Mesenteric fat pad (tissue), 1 donor: ENCODE data around the gene GZMM. TPM values are rescaled to one million over a fixed set of nuclear protein-coding genes. Genes with fewer than 3 reads are reported as not detected.

ENCODE experiments used
- DNase-seq: peaks from one replicate; pipeline ENCODE4 v3.0.0-alpha.2; 2020; ENCODE audit warnings: low spot score
- total RNA-seq: library from RNA; stranded (reverse); fragmentation: NEBNext Ultra II Directional; extraction: Animal tissue kit (Norgen Biotek cat#: 25700); gene quantifications from one replicate; pipeline ENCODE4 v1.2.1, GENCODE V29; 2021
- donor health status: DM: yes; HTN: yes; CAD: no.

GZMM gene
- total RNA-seq, 1 donor from 2014 or later = 0.74 TPM

DNA sequence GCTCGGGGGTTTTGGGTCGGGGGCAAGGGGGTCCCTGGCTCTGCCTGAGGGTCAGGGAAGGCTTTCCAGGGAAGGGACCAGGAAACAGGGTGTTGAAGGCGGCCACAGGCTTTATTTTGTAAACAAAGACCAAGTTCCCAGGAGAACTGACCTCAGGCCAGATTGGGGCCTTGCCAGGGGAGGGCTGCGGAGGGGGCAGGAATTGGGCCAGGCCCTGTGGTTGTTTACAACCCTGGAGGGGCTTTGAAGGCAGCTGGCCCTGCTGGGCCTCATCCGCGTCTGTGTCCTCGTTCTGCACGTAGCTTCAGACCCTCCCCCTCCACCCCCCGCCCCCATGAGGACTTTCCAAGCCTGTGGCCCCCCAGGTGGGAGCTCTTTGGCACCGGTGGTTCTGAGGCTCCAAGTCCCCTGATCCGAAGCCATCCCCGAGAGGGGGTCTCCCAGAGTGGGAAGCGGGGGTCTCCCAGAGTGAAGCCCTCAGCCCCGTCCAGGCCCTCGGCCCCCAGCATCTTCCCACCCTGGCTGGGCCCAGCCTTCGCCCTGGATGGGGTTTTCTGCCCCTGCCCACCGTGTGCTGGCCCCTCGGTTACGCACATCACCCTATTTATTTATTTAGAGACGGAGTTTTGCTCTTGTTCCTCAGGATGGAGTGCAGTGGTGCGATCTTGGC, 15.1 kb downstream of the GZMM start:
- no peak for DNase-seq

DNA sequence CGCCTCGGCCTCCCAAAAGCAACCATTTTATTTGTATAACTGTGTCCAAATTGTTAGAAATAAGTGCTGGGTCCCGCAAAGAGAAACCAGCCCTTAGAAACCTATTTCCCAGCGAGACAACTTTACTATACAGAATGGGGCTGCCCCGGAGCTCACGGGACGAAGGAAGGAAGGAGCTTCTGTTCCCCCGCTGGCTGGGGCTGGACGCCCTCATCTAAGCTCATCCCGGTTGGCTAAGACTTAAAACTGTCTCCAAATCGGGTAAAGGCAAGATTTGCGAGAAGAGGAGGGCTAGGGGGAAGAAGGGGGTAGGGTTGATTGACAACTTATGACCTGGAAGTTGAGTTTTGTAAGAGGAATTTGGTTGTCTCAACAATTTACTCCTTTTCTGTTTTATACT, 16.3 kb downstream of the GZMM start:
- no peak for DNase-seq

DNA sequence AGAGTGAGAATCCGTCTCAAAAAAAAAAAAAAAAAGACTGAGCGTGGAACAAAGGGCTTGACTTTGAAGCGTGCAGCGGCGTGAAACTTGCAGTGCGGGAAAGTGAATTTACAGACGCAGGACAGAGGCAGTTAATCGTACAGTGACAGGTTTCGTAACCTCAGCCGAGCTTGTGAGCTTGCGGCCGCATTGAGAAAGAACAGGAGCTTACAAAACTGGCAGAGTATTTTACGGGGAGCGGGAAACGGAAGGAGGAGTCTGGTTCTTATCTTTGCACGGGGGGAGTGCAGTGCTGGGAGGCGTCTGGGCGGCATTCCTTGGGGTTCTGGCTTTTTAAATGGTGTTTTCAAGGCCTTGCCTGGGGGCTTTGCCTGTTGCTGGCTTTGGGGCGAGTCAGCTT, 22.6 kb downstream of the GZMM start:
- no peak for DNase-seq

DNA sequence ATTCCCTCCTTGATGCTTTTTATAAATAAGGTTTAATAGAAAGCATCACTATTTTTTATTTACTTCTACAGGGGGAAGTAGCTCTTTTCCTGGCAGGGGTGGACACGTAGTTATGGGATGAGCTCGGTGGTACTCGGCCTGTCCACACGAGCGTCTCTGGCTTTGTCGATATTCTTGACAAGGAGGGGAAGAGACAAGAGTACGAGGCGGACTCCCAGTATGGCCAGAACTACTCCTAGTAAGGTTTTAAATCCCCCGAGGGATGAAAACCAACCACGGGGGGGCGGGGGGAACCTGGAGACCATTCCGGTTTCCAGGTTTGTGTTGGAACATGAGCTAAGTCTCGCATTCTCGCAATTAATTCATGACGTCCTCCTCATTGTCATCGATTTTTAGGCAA, 23.0 kb downstream of the GZMM start:
- no peak for DNase-seq

DNA sequence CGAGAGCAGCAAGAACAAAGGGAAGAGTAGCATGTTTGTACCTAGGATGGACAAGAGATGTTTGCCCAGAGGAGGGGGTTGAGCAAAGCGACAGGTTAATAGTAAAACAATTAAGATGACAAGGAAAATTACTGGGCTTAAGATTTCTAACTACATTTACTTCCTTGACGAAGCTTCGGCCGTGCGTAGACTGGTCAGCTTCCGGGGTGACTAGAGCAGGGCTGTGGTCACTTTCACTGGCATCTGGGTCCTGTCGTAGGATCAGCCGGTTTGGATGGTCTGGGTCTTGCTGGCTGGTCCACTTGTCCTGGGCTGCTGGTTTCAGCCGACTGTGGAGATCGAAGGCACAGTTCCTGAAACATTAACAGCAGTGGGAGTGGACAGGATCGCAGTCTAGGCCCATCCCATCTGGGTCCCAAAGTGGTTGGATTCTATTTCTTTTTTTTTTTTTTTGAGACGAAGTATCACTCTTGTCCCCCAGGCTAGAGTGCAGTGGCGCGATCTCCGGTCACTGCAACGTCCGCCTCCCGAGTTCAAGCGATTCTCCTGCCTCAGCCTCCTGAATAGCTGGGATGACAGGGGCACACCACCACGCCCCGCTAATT, 23.5 kb downstream of the GZMM start:
- no peak for DNase-seq

DNA sequence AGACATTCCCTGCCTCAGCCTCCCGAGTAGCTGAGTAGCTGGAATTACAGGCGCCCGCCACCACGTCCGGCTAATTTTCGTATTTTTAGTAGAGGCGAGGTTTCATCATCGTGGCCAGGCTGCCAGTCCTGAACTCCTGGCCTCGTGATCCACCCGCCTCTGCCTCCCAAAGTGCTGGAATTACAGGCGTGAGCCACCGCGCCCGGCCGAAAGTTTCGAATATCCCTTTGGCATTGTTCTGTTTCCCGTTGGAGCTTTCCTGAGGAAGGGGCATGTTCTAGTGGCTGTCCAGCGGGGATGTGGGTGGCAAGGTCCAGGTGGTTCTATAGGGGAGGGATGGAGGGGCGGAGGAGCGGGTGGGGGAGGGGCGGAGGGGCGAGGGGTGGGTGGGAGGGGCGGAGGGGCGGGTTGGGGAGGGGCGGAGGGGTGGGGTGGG, 26.4 kb downstream of the GZMM start:
- no peak for DNase-seq

DNA sequence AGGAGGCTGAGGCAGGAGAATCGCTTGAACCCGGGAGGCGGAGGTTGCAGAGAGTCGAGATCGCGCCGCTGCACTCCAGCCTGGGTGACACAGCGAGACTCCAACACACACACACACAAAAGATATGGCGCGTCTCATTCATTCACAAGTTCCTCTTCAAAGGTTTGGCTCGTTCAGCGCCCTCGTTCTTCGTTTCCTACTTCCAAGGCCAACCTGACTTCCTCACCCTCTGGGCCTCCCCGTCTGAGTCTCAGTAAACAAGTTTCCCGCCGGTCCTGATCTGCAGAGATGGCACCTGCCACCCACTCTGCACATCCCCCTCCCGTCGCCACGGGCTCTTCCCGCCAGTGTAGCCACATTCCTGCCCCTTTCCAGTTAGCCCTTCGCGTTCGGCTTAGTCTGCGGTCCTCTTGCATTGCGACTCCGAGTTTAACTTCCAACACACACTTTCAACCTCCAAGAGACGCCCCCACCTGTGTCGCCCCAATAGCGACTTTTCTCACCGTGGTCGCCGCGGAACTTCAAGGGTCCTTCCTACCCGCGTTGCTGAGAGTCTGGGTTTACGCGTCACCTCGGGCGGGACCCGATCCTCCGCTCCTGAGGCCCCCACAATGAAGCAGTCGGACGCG, 27.2 kb downstream of the GZMM start:
- no peak for DNase-seq

DNA sequence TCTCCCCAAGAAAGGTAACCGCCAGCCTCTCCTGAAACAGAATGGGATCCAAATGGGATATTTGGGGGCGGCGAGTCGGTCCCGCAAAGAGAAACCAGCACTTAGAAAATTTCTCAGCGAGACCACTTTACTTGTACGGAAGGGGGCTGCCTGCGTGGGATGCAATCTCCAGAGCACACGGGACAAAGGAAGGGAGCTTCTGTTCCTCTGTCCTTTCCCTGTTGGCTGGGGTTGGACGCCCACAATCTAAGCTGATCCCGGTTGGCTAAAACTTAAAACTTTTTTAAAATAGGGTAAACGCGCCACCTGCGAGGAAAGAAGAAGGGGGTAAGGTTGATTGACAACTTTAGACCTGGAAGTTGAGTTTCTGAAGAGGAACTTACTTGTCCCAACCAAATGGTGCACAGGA, 27.7 kb downstream of the GZMM start:
- no peak for DNase-seq

DNA sequence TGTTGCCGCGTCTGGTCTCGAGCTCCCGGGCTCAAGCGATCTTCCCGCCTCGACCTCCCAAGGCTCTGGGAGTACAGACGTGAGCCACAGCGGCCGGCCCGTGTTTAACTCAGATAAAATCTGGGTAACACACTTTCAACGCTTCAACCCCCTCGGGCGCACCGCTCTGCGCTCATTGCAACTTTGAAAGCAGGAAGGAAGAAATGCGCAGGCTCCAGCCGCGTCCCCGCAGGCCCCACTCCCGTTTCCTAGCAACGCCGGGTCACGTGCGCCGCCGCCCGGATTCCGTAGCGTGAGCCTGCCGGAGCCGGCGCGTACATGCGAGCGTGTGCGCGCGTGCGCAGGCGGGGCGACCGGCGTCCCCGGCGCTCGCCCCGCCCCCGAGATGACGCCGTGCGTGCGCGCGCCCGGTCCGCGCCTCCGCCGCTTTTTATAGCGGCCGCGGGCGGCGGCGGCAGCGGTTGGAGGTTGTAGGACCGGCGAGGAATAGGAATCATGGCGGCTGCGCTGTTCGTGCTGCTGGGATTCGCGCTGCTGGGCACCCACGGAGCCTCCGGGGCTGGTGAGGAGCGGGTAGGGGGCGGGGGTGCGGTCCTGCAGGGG, 28.4 kb downstream of the GZMM start, which contains the start of gene BSG:
TSS of gene BSG (plus strand) at position 457 of the 603 bp plus-strand sequence. CDS start at position 496, 39 bp downstream.
- DNase-seq = peak; percentile 100

DNA sequence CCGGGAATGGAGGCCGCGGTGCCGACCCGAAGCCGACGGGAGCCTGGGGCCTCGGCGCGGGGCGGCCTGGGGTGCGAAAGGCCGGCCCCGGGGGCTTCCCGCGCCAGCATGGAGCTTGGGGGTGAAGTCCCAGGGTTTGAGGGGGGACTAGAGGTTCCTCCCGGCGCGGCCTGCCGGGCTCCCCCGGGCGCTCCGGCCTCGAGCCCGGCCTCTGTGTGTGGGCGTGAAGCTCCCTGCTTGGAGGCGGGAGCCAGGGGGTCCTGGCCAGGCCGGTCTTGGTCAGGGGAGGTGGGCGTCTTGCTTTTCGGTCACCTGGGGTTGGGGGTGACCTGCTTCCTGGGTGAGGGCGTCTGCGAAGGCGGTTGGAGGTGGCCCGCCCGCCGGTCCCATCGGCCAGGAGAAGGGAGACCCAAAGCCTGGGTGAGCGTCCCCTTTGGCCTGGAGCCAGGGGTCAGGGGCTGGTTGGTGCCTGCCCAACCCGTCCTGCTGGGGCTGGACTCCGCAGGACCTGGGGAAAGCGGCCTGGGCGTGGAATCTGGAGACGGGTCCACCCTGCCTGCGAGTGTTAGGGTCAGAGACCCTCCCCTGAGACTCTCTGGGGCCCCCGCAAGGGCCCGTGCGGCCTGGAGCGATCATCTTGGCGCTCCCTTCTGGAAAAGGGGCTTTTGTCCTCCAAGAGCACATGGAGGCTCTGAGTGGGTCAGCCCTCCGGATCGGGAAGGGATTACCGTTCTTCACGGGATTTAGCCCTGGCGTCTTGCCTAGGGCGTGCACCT, 29.1 kb downstream of the GZMM start:
- DNase-seq = no peak

DNA sequence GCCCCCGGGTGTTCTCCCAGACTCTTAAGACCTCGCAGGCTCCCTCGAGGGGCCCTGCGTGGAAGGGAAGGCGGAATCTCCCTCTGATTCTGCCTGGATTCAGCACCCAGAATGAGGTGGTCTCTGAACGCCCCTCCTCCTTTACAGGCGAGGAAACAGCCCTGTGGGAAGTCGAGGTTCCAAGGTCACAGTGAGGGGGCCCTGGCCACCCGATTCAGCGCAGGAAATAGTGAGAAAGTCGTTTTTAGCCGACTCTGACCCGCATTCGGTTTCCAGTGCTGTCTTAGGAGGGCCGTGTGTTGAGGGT, 29.6 kb downstream of the GZMM start:
- no peak for DNase-seq

DNA sequence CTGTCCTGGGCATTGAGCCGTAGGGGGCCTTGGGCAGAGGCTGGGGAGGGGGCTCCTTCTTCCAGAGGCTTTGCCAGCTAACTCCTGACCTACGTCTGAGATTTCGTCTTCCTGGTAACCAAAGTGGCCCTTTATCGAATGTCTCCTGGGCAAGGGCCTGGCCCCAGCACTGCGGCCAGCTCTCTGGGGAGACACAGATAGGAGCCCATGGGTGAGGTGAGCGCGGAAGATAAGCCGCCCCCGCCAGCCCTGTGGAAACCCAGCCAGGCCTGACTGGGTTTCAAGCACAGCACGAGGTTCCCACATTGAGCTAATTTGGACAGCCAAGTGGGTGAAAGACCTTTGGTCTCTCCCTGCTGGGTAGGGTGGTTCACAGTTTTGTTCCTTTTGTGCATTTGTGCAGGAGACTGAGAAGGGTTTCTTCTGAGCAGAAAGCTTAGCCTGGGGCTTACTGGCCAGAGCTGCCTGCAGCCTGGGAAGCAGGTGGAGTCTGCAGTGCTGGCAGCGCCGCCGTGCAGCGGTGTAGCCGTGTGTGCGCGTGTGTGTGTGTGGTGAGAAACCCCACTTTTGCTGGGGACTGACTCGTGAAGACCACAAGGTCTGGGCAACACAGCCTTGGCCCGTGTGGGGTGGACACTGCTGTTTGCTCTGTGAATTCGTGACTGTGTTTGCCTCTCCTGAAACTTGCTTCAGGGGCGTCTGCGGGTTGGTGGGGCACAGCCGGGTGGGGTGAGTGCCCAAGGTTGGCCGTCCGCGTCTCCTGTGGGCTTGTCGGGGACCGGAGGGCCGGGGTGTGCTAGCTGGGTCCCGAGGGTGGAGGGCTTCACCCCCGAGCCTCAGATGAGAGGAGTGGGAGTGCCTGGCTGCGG, 31.0 kb downstream of the GZMM start:
- no peak for DNase-seq

DNA sequence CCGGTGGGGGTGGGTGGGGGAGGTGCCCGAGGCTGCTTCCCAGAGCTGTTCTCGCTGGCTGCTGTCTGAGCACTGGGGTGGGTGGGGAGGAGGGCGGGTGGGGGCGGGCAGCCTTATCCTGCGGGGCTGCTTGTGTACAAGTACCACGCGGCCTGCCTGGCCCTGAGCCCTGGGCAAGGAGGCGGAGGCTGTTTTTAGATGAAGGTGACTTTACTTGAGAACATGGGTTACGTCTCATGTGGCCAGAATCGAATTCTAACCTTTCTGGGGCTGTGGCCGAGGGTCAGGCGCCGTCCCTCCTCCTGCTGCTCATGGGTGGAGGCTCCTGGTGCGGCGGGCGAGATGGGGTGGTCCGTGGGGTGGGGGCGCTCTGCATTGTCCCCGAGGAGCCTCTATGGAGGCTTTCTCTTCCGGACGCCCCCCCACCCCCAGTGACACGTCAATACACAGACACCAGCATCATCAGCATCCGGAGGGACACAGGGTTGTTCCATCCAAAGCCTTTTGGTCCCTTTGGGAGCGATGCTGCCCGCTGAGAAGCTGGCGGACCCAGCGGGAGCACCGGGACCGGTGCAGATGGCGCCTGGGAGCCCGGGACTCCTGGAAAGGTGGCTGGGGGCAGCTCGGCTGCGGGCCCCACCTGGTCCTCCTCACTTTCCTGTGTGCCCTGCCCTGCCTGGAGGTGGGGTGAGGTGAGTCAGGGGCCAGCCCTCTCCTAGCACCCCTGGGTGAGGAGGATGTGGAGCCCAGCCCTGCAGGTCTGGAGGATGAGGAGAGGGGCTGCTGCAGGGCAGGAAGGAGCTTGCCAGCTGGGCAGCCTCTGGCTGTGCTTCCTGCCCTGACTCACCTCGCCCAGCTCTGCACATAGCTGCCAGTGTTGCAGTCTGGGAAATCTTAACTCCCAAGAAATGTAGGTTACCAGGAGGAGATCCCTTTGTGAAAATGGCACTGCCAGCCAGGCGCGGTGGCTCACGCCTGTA, 32.0 kb downstream of the GZMM start:
- DNase-seq = no peak

DNA sequence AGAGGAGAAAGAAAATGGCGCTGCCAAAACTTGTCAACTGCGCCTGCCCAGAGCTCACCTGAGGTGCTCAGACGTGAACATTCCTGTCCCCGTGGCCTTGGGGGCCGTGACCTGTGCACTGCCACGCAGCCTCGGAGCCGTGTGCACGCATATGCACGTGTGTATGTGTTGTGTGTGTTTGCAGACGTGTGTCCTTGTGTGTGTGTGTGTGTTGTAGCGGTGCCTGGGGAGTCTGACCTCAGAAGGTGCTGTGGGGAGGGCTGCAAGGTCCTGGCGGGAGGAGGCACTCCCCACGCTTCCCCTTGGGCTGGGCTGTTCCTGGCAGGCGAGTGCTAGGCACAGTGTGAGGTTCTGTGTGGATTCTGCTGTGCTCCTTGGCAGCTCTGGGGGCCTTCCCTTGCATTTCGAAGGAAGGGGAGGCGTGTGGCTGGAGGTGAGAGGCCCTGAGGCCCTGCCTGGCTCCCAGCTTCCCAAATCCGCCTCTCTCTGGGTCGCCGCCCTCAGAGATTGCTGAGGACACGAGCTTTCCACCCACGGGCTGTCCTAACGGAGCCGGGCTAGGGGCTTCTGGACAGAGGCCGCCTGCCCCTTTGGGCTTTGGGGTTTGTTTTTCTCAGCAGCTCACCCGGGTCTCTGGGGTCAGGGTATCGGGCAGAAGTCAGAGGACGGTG, 33.0 kb downstream of the GZMM start:
- DNase-seq = no peak

DNA sequence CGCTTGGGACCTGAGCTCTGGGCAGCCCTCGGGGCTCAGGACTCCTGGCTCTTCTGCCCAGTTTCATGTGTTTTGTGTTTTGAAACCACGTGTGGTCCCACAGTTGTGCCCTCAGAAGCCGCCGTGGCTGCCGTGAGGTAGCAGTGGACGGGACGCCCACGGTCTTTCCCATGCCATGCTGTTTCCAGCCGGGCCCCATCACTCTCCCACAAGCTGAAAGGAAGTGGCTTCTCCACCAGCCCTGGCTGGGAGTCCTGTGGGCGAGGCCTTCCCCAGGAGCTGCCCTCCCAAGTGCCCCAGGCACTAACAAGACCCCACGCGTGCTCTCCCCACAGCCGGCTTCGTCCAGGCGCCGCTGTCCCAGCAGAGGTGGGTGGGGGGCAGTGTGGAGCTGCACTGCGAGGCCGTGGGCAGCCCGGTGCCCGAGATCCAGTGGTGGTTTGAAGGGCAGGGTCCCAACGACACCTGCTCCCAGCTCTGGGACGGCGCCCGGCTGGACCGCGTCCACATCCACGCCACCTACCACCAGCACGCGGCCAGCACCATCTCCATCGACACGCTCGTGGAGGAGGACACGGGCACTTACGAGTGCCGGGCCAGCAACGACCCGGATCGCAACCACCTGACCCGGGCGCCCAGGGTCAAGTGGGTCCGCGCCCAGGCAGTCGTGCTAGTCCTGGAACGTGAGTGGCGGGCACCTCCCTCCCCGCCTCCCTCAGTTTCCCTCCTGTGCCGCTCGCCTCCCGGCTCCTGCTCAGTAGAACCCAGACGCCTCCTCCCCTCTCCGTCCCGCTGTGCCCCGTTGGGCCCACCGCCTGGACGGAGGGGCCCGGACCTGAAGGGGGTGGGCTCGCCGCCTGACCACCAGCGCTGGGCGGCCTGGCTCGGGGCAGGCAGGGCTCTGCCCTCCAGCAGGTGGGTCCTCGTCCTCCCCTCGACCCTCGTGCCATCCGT, 33.9 kb downstream of the GZMM start:
- DNase-seq = no peak

DNA sequence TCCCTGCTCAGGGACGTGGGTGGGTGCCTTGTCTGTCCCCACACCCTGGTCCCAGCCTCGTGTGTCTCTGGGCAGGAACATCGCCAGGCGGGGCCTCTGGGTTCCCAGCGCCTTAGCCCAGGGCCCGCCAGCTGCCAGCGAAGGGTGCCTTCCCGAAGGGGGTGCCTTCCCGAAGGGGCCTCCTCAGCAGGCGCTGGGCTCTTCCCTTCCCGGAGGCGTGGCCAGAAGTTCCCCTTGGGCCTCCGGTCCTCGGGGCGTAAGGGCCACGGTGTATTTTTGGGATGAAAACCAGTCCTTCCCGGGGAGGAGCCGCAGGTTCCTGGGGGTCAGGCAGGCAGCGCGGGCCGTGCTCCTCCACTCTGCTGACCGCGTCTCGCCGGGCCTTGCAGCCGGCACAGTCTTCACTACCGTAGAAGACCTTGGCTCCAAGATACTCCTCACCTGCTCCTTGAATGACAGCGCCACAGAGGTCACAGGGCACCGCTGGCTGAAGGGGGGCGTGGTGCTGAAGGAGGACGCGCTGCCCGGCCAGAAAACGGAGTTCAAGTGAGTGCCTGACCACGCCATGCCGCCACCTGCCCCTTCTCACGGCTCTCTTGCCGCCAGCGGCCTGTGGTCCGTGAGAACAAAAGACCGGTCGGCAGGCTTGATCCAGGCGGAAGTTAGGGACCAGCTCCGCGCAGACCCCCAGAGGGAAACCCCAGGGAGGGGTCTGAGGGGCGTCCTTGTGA, 35.4 kb downstream of the GZMM start:
- DNase-seq = no peak

DNA sequence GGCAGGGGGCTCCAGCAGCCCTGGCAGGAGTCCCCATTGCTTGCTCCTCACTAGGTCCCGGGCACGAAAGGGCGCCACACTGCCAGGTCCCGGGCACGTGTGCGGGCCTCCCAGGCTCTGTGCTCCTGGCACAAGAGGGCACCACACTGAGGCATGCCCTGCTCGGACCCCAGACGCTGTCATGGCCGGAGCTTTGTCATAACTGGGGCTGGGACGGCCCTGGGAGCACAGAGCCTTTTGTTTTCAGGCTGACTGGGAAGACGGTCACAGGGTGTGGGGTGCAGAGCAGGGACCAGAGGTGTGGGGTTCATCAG, 35.9 kb downstream of the GZMM start:
- no peak for DNase-seq
